ENCODE results near the gene IL22RA1.

DNA sequence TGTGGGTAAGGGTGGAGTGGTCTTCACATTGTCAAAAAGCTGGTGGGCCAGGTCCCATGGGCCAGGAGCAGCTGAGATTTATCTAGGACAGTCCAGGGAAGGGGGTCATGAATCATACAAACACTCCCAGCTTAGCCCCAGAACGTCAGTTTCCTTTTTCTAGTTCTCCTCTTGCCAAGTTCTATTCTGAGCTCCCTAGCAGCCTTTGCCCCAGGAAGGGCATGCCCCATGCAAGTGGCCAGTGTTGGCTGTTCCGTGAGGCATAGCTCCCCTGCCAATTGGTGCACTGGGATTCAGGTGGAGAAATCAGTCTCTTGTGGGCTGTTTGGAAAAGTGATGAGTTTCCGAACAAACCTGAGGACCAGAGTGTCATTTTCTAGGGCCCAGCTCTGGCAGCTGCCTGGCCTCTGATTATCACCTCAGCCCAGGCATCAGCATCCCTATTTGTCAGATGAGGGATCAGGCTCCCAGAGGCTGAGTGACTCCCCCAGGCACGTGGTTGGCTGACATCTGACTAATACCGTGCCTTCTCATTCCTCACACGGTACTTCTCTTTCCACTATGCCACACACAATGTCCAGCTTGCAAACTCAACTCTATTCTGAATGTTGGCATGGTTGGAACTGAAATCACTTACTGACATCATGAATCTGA, 16.8 kb downstream of the IL22RA1 start:
- TF ChIP-seq, protein P1, sequence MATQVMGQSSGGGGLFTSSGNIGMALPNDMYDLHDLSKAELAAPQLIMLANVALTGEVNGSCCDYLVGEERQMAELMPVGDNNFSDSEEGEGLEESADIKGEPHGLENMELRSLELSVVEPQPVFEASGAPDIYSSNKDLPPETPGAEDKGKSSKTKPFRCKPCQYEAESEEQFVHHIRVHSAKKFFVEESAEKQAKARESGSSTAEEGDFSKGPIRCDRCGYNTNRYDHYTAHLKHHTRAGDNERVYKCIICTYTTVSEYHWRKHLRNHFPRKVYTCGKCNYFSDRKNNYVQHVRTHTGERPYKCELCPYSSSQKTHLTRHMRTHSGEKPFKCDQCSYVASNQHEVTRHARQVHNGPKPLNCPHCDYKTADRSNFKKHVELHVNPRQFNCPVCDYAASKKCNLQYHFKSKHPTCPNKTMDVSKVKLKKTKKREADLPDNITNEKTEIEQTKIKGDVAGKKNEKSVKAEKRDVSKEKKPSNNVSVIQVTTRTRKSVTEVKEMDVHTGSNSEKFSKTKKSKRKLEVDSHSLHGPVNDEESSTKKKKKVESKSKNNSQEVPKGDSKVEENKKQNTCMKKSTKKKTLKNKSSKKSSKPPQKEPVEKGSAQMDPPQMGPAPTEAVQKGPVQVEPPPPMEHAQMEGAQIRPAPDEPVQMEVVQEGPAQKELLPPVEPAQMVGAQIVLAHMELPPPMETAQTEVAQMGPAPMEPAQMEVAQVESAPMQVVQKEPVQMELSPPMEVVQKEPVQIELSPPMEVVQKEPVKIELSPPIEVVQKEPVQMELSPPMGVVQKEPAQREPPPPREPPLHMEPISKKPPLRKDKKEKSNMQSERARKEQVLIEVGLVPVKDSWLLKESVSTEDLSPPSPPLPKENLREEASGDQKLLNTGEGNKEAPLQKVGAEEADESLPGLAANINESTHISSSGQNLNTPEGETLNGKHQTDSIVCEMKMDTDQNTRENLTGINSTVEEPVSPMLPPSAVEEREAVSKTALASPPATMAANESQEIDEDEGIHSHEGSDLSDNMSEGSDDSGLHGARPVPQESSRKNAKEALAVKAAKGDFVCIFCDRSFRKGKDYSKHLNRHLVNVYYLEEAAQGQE (IDR thresholded peaks at IDR 0.05; ENCODE audit: low read depth): no peak
- no peak for TF ChIP-seq CREB1 (IDR thresholded peaks at IDR 0.05; ENCODE audit: low read depth)

Measured in Ishikawa (cell line).